ENCODE data around the gene NRAP.

GRCh38 chr10:113547426-113547825 lies 116.4 kb downstream of the NRAP start:
- no peak for TF ChIP-seq GATA2 (CRISPR knock-in tag; IDR thresholded peaks at IDR 0.05)
- TF ChIP-seq, protein P1, sequence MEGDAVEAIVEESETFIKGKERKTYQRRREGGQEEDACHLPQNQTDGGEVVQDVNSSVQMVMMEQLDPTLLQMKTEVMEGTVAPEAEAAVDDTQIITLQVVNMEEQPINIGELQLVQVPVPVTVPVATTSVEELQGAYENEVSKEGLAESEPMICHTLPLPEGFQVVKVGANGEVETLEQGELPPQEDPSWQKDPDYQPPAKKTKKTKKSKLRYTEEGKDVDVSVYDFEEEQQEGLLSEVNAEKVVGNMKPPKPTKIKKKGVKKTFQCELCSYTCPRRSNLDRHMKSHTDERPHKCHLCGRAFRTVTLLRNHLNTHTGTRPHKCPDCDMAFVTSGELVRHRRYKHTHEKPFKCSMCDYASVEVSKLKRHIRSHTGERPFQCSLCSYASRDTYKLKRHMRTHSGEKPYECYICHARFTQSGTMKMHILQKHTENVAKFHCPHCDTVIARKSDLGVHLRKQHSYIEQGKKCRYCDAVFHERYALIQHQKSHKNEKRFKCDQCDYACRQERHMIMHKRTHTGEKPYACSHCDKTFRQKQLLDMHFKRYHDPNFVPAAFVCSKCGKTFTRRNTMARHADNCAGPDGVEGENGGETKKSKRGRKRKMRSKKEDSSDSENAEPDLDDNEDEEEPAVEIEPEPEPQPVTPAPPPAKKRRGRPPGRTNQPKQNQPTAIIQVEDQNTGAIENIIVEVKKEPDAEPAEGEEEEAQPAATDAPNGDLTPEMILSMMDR (IDR thresholded peaks at IDR 0.05) = no peak
- no peak for TF ChIP-seq POLR2AphosphoS5 (IDR thresholded peaks at IDR 0.05; ENCODE audit: low read depth, low read length)
- TF ChIP-seq PBX3 (IDR thresholded peaks at IDR 0.05) = no peak
- TF ChIP-seq MXI1 (IDR thresholded peaks at IDR 0.05; ENCODE audit: low read depth, low read length) = no peak
- no peak for TF ChIP-seq YY1 (IDR thresholded peaks at IDR 0.05; ENCODE audit: low read depth)
